NCI-H526 treated with DMSO at 0.1 percent for 48 hours (cell line): Measurements from ENCODE around the gene REPS2.

Experiments
- DNase-seq: peaks from one replicate; lab custom pipeline; 2025; lab: John Stamatoyannopoulos, UW

REPS2 gene

DNA sequence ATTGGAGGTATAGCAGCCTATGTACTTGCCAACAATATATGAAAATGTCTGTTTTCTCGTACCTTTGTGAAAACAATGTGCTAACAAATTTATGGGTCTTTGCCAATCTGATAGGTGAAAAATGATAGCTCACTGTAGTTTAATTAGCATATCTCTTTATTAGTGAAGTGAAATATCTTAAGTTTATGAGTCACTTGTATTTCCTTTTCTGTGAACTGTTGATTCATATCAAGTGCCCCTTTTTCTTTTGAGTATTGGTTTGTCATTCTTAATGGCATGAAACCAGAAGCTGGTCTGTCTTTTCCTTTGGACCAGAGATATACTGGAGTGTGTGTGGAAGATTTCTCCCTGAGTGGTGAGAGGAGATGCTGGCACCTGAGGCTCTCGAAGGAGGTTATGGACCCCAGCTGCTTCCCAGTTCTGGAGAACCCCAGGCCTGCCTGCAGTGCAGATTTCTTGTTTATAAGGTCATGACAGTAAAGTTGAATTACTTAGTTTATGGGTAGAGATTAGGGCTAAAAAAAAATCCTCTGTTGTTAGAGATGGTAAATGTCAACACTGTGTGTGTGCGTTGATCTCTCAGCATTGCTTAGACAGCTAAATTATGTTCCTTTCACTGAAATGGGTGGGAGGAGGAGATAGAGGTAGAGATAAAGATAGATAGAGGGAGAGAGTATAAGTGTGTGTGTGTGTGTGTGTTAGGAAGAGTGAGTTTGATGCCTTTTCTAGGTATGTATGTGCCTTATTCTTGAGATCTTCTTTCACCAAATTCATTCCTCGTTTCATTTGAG is 89.9 kb downstream of the REPS2 start:
- no peak for DNase-seq

DNA sequence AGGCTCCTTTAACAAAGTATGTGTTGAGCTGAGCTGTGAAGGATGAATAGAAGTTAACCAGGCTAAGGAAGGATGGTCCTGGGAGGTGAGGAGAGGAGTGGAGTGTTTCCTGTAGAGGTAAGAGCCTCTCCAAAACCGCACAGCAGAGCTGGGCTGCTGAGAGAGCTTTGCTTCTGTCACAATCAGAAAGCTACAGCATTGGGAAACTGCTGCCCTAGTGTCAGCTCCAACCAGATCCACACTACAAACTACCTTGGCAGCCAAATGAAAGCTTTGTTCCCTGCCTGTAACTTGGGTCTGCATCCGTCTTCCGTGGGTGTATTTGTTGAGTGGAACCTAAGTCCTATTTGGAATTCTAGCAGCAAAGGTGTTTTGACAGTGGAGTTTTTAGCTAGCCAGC is 91.8 kb downstream of the REPS2 start:
- DNase-seq: no peak

DNA sequence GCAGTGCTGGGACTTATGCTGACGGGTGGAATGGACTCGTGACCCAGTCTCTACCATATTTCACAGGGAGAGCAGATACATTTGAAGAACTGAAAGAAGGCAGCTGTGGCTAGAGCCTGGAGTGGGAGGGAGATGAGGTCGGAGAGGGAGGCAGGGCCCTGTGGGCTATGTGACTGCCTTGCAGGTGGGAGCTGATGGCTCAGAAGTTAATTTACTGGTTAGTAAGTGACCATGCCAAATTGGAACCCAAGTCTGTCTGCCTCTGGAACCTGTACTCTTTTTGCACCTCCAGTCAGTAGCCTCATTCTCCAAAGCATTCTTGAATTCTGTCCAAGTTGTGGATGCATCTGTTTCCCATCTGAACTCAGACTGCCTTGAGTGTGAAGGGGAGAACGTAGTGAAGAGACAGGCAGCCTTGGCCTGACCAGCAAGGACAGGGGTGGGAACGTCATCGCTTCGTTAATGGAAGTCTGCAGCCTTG is 92.3 kb downstream of the REPS2 start:
- DNase-seq: no peak

DNA sequence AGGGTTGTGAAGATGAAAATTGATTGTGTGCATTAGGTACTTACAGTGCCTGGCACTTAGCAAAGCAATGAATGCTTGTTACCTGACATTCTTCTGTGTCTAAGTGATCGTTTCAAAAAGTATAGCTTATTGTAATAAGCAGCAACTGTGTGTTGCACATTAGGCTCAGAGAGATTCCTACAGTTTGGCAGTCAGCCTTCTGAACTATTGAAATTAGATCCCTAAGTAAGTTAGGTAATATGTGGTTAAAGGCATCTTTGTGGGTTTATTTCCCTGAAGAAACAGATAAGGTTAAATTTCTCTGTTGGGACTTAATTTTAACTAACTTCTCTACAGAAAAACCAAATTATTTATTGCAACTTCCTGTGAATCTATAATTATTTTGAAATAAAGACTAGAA is 93.4 kb downstream of the REPS2 start:
- no peak for DNase-seq

- no peak for DNase-seq
Measured at GRCh38 chrX:17040711-17041110, 94.3 kb downstream of the REPS2 start.

DNA sequence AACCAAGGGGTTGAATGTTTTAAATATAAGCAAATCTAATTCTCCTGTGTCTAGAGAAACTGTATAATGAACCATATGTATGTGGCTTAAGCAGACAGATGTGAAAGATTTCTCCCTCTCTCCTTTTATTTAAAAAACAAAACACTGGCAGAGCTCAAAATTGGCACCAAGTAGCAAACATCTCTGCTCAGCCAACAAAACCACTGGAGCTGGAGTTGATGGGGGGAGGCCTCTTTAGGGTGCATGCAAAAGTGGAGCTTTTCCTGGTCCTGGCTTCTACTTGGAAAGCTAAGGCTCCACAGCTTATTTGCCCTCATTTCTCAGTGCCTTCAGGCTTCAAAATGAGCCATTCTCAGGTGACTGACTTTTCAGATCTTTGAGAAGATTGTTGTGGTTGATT is 95.6 kb downstream of the REPS2 start:
- DNase-seq: peak; percentile 87

- DNase-seq: peak; percentile 73
Measured at GRCh38 chrX:17046478-17047097, 100.1 kb downstream of the REPS2 start.

- no peak for DNase-seq
Measured at GRCh38 chrX:17047224-17047623, 100.8 kb downstream of the REPS2 start.

- no peak for DNase-seq
Measured at GRCh38 chrX:17052210-17052609, 105.8 kb downstream of the REPS2 start.

- DNase-seq: peak; percentile 3
Measured at GRCh38 chrX:17052793-17053192, 106.3 kb downstream of the REPS2 start.

- DNase-seq: no peak
Measured at GRCh38 chrX:17053502-17053901, 107.0 kb downstream of the REPS2 start.

DNA sequence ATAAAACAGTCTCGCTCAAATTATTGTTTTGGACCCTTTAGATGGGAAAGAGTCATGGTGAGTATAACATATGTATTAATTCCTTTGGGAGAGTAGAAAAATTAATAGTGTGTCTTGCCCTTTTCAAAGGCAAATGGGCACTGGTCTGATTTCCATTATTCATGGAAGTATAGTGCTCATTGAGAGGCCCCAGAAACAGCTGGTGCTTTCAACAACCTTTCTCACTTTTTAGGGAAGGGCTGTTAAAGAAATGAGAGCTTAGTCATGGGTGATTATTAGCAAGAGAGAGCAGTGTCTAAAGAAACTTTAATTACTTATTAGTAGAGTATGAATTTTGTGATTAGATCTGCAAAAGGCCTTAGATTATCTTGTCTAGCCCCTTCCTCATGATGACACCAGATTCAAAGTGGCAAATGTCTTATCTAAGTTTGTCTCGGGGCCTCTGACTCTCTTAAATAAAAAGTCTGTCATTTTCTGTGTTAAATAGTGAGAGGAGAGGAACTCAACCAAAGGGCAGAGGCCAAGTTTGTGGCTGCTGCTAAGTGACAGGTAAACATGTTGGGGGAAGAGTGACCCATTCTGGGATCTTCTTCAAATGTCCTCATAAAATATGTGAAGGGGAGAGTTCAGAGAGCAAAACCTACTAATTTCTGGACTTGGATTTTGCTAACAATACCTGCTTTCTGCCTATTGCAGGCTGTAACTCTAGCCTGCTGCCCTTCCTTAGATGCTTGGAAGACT is 110.6 kb downstream of the REPS2 start:
- DNase-seq: no peak

DNA sequence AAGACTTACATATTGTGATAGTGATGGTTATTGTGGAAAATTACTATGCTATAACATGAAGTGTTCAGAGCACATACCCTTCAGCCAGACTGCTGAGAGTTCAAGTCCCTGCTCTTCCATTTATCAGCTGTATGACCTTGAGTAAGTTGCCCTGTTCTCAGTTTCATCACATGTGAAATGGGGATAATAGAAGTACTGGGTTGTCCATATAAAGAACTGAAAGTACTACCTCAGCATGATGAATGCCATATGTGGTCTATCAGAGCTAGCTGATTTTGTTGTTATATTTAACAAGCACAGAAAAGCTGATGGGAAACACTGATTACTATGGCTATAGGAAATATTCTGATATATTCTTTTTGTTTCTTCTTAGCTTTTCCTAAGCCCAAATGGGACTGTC is 115.6 kb downstream of the REPS2 start:
- DNase-seq: no peak

DNA sequence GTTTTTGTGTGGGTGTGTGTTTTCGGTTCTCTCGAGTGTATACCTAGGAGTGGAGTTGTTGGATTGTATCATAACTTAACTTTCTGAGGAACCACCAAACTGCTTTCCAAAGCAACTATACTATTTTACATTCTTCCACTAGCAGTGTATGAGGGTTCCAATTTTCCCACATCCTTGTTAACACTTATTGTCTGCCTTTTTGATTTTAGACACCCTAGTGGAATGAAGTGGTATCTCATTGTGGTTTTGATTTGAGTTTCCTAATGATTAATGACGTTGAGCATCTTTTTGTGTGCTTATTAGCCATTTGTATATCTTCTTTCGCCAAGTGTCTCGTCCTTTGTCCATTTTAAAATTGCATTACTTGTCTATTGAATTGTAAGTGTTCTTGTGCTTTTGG is 118.6 kb downstream of the REPS2 start:
- no peak for DNase-seq

- DNase-seq: no peak
Measured at GRCh38 chrX:17067534-17067933, 121.1 kb downstream of the REPS2 start.

DNA sequence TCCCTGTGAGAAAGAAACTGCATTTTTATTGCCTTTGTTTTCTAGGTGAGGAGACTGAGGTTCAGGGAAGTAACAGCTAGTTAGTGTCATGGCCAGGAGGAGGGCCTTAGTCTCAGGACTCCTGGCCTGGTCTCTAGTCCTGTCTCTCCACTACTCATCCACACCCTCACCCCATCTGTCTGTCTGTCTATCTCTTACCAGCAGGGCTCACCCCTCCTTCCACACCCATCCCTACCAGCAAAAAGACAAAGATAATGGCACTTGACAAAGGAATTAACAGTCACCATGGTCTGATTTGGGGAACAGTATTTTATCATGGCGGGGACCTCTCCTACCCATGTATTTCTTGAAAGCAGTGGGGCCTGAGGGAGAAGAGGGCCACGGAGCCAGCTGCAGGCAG is 125.8 kb downstream of the REPS2 start:
- no peak for DNase-seq

- DNase-seq: no peak
Measured at GRCh38 chrX:17072721-17073230, 126.3 kb downstream of the REPS2 start.

DNA sequence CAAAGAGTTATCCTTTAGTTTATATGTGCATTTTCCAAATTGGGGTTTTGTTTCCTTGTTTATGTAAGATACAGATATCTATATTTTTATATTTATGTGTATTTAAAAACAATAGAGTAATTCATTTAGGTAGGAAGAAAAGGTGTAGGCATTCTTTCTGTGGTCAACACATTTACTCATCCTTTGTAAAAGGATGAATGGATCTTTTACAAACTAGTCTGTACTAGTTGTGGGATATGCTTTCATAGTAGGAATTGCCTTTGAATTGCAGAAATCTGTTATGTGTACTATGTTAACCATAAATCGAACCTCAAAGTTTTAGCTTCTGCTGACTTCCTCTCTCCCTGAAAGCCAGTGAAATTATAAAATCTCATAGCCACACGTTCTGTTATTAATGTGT is 128.5 kb downstream of the REPS2 start:
- no peak for DNase-seq

DNA sequence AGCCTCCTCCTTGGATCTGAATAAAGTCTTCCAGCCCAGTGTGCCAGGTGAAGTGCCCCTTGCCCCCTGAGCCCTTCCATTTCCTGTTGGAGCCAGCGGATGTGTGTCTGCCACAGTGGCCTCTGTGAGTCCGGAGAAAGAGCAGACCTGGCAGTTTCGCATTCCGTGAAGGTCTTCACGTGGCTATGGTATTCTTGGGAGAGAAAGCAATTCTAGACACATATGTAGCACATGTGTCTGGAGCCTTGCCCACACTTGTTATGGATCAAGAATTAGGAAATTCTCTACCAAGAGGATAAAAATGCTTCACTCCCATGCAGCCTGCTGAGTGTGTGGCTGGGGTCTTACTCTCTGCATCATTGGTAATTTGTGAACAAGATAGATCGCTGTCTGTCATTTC is 130.9 kb downstream of the REPS2 start:
- no peak for DNase-seq

- DNase-seq: no peak
Measured at GRCh38 chrX:17078031-17078720, 131.7 kb downstream of the REPS2 start.

GRCh38 chrX:17081511-17081910 is 135.1 kb downstream of the REPS2 start:
- DNase-seq: peak; percentile 62

DNA sequence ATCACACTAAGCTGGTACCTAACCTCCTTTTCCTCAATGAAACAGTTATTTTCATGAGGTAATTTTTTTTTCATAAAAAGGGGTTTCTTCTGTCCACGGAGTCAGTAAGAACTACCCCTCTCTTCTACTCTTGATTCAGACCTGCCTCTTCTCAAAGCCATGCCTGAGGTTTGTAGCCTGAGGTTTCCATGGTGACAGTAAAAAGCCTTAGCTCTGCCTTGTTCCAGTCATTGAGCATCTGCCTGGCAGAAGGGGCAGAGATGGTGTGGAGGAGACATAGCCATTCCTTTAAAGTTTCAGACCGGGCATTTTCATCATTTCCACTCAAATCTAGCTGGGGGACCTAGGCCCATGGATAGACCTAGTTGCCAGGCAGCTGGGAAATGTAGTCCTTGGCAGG is 135.5 kb downstream of the REPS2 start:
- DNase-seq: peak; percentile 4
